Measurements from ENCODE around the gene RAB23. TPM values are rescaled to one million over a fixed set of nuclear protein-coding genes. Genes with fewer than 3 reads are reported as not detected.

Gene RAB23
- total RNA-seq, 1 experiment from 2014 or later, result 18.1 TPM

DNA sequence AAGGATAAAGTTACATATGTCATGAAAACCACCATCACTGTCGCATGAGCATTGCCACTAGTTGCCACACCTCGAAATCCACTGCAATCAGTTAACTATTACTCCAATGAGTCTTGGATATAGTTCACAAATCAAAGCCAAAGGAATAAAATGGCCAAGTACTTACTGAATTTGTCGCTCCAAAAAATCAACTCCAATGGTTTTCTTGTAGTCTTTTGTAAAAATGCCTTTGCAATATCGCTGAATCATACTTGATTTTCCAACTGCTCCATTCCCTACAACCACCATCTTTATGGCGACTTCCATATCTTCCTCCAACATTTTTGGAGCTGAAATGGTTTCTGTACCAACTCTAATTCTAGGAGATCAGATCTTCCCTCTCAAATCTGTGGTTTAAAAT lies 12.0 kb downstream of the RAB23 start:
- no peaks in the 10 kb centered on the region for H4K20me1 ChIP-seq (ENCODE audit: control insufficient read depth, insufficient read depth, insufficient read length)
- no peak for DNase-seq
- peak overlapping the region in 1 of 3 experiments; percentile 68; a peak in 3 of 7 replicates for H3K27ac Mint-ChIP-seq
- peaks cover 8% of the 10 kb centered on the region; the same call in 1 of the 2 replicates for H3K79me2 ChIP-seq (ENCODE audit: insufficient read depth, low read length)
- H3K18ac ChIP-seq (ENCODE audit: insufficient read length, low read depth, low read length), result no peak overlapping the region
- H2AFZ ChIP-seq (ENCODE audit: low read length), result no peak overlapping the region
- H3K9me3 ChIP-seq (ENCODE audit: control insufficient read depth, low read depth, low read length), result no peaks in the 10 kb centered on the region
- H3K4me2 ChIP-seq (ENCODE audit: insufficient read depth, insufficient read length, low read length), result no peak overlapping the region
- peaks cover 15 to 26% of the 10 kb centered on the region in 2 experiments for H3K4me1 Mint-ChIP-seq
- no peak overlapping the region for H2BK20ac ChIP-seq (ENCODE audit: low read depth, low read length, poor library complexity, severe bottlenecking)
- no peak overlapping the region for H2BK5ac ChIP-seq (ENCODE audit: insufficient read length, low read length)
- H3K27me3 Mint-ChIP-seq (ENCODE audit: low read depth), result no peaks in the 10 kb centered on the region
- 0 out of 5 replicates have a peak, but pooled peaks cover 0 to 4% of the 10 kb centered on the region in 2 experiments for H3K9me3 Mint-ChIP-seq
- no peaks in the 10 kb centered on the region for H3K27me3 ChIP-seq (ENCODE audit: insufficient read depth, low read length)
- no peak overlapping the region for H2AK5ac ChIP-seq (ENCODE audit: insufficient read length, low read length)
- no peak overlapping the region for H3K27ac ChIP-seq (ENCODE audit: insufficient read length, low read depth, low read length)
- WGBS (ENCODE audit: extremely low coverage, insufficient read length, low lambda C conversion rate), result no CpG with 5 or more reads among the region's 5 CpGs
- H3K56ac ChIP-seq (ENCODE audit: insufficient read length, low read depth, low read length), result no peak overlapping the region
- H2BK15ac ChIP-seq (ENCODE audit: low read depth, low read length), result no peak overlapping the region
- peaks cover 0 to 10% (median 0%) of the 10 kb centered on the region in 3 experiments; a peak in 4 of 7 replicates for H3K36me3 Mint-ChIP-seq (ENCODE audit: insufficient read depth in 1 of 3, low read depth in 3 of 3)
- H3K79me1 ChIP-seq (ENCODE audit: insufficient read depth, low read depth, low read length, poor library complexity, severe bottlenecking), result peaks cover 7% of the 10 kb centered on the region
- TF ChIP-seq, protein P1, sequence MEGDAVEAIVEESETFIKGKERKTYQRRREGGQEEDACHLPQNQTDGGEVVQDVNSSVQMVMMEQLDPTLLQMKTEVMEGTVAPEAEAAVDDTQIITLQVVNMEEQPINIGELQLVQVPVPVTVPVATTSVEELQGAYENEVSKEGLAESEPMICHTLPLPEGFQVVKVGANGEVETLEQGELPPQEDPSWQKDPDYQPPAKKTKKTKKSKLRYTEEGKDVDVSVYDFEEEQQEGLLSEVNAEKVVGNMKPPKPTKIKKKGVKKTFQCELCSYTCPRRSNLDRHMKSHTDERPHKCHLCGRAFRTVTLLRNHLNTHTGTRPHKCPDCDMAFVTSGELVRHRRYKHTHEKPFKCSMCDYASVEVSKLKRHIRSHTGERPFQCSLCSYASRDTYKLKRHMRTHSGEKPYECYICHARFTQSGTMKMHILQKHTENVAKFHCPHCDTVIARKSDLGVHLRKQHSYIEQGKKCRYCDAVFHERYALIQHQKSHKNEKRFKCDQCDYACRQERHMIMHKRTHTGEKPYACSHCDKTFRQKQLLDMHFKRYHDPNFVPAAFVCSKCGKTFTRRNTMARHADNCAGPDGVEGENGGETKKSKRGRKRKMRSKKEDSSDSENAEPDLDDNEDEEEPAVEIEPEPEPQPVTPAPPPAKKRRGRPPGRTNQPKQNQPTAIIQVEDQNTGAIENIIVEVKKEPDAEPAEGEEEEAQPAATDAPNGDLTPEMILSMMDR (conservative IDR thresholded peaks at IDR 0.05), result no peak
- no peak overlapping the region for H2BK120ac ChIP-seq (ENCODE audit: low read depth, low read length, poor library complexity, severe bottlenecking)
- no peak overlapping the region for H3T11ph ChIP-seq (ENCODE audit: low read length)
- no peak overlapping the region for H4K5ac ChIP-seq (ENCODE audit: insufficient read length, low read depth, low read length)
- no peak overlapping the region for H4K91ac ChIP-seq (ENCODE audit: insufficient read length, low read depth, low read length)
- H3K9ac ChIP-seq (ENCODE audit: extremely low read depth, insufficient read length, low read length), result no peak overlapping the region
- no peak overlapping the region for H3K23ac ChIP-seq (ENCODE audit: insufficient read length, low read depth, low read length)
- no peak overlapping the region for H3K14ac ChIP-seq (ENCODE audit: insufficient read depth, low read length)
- H3K4me3 Mint-ChIP-seq, result no peak overlapping the region
- H3K23me2 ChIP-seq (ENCODE audit: insufficient read length, low read depth, low read length, poor library complexity, severe bottlenecking), result no peaks in the 10 kb centered on the region
- no peak overlapping the region for H2BK12ac ChIP-seq (ENCODE audit: insufficient read length, low read depth, low read length)
- H3K4ac ChIP-seq (ENCODE audit: low read depth, low read length), result no peak overlapping the region
- no peaks in the 10 kb centered on the region; the same call in 1 of the 2 replicates for H3K4me1 ChIP-seq (ENCODE audit: insufficient read depth, low read length)
- H4K8ac ChIP-seq (replicated peaks; ENCODE audit: insufficient read length, low read depth, low read length), result no peak overlapping the region
